ENCODE data around the gene SAT1.

DNA sequence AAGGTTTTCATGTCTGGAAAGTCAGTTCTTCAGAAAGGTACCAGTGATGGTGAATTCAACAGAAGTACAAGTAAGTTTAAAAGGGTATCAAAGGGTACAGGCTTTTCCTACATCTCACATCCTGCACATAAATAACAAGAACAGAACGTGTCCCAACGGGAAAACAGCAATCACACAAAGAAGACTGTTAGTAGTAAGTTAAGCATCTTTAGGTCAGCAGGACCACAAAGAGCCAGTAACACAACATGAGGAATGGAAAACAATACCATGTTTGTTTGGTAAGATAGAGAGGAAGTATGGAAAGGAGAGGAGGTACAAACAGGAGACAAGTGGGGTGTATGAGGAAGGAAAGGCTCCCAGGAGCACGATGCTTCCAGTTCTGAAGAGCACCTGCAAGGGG lies 43.2 kb downstream of the SAT1 start:
- TF ChIP-seq, protein P1, sequence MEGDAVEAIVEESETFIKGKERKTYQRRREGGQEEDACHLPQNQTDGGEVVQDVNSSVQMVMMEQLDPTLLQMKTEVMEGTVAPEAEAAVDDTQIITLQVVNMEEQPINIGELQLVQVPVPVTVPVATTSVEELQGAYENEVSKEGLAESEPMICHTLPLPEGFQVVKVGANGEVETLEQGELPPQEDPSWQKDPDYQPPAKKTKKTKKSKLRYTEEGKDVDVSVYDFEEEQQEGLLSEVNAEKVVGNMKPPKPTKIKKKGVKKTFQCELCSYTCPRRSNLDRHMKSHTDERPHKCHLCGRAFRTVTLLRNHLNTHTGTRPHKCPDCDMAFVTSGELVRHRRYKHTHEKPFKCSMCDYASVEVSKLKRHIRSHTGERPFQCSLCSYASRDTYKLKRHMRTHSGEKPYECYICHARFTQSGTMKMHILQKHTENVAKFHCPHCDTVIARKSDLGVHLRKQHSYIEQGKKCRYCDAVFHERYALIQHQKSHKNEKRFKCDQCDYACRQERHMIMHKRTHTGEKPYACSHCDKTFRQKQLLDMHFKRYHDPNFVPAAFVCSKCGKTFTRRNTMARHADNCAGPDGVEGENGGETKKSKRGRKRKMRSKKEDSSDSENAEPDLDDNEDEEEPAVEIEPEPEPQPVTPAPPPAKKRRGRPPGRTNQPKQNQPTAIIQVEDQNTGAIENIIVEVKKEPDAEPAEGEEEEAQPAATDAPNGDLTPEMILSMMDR (IDR thresholded peaks at IDR 0.05), result no peak
- no peak for TF ChIP-seq POLR2A (IDR thresholded peaks at IDR 0.05)
